ENCODE data around the gene PLEKHA8. TPM values are rescaled to one million over a fixed set of nuclear protein-coding genes. Genes with fewer than 3 reads are reported as not detected.

Gene PLEKHA8
- total RNA-seq, 1 experiment from 2014 or later, result 38.1 TPM

DNA sequence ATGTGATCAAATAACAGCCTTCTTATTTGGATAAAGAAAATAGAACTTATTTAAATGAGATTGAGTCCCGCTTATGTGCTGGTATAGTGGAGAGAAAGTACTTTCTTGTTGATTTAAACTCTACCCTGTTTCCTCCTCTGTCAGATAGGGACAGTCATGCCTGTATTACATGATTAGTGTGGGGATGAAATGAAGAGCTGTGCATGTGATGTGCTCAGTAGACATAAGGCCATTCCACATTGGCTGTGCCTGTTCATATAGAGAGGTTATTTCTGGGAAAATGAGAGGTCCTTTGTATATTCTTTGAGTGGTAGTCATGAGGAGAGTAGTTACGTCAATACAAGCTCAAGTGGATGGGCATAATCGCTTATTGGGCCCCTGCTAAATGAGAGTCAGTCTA is 112.2 kb downstream of the PLEKHA8 start:
- no peaks in the 10 kb centered on the region for H3K36me3 Mint-ChIP-seq
- ATAC-seq, result no peak
- no peak overlapping the region for H3K27ac Mint-ChIP-seq
- H3K9me3 Mint-ChIP-seq, result no peaks in the 10 kb centered on the region
- ChIA-PET CTCF (no interaction called here), POLR2A (no interaction called here)
- 0 out of 2 replicates have a peak, but pooled peaks cover 3% of the 10 kb centered on the region for H3K4me1 Mint-ChIP-seq
- peaks cover 30% of the 10 kb centered on the region for H3K27me3 Mint-ChIP-seq (ENCODE audit: low read depth)
- TF ChIP-seq, protein P1, sequence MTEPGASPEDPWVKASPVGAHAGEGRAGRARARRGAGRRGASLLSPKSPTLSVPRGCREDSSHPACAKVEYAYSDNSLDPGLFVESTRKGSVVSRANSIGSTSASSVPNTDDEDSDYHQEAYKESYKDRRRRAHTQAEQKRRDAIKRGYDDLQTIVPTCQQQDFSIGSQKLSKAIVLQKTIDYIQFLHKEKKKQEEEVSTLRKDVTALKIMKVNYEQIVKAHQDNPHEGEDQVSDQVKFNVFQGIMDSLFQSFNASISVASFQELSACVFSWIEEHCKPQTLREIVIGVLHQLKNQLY (CRISPR knock-in tag; IDR thresholded peaks at IDR 0.05), result no peak
- no peak for TF ChIP-seq FOXP1 (CRISPR knock-in tag; IDR thresholded peaks at IDR 0.05; ENCODE audit: borderline replicate concordance)
- no peak for TF ChIP-seq NR1H2 (CRISPR knock-in tag; IDR thresholded peaks at IDR 0.05)
- TF ChIP-seq, protein P2, sequence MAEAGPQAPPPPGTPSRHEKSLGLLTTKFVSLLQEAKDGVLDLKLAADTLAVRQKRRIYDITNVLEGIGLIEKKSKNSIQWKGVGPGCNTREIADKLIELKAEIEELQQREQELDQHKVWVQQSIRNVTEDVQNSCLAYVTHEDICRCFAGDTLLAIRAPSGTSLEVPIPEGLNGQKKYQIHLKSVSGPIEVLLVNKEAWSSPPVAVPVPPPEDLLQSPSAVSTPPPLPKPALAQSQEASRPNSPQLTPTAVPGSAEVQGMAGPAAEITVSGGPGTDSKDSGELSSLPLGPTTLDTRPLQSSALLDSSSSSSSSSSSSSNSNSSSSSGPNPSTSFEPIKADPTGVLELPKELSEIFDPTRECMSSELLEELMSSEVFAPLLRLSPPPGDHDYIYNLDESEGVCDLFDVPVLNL (CRISPR knock-in tag; IDR thresholded peaks at IDR 0.05; ENCODE audit: borderline replicate concordance, low read depth), result no peak
- TF ChIP-seq NFATC4 (CRISPR knock-in tag; IDR thresholded peaks at IDR 0.05), result no peak
- no peak for DNase-seq (ENCODE audit: low spot score)
- no peak overlapping the region for H3K4me3 Mint-ChIP-seq

GRCh38 chr7:30142710-30143109 is 114.5 kb downstream of the PLEKHA8 start:
- peaks cover 9% of the 10 kb centered on the region for H3K27me3 Mint-ChIP-seq (ENCODE audit: low read depth)
- ATAC-seq (no peak), DNase-seq (ENCODE audit: low spot score) (no peak)
- 0 out of 2 replicates have a peak, but pooled peaks cover 3% of the 10 kb centered on the region for H3K4me1 Mint-ChIP-seq
- ChIA-PET POLR2A (no interaction called here), CTCF (interaction anchor here (0.6 kb wide), 1 partner anchor 201 kb away, joined by 3 read pairs; no protein-coding TSS in a partner anchor)
- no peak overlapping the region for H3K4me3 Mint-ChIP-seq
- H3K9me3 Mint-ChIP-seq, result no peaks in the 10 kb centered on the region
- TF ChIP-seq, protein P3, sequence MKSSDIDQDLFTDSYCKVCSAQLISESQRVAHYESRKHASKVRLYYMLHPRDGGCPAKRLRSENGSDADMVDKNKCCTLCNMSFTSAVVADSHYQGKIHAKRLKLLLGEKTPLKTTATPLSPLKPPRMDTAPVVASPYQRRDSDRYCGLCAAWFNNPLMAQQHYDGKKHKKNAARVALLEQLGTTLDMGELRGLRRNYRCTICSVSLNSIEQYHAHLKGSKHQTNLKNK (CRISPR knock-in tag; IDR thresholded peaks at IDR 0.05), result no peak
- TF ChIP-seq ZNF138 (CRISPR knock-in tag; conservative IDR thresholded peaks at IDR 0.05) (no peak), NFE2L1 (CRISPR knock-in tag; IDR thresholded peaks at IDR 0.05) (no peak), TEAD4 (CRISPR knock-in tag; IDR thresholded peaks at IDR 0.05) (no peak), SMAD3 (CRISPR knock-in tag; IDR thresholded peaks at IDR 0.05; ENCODE audit: borderline replicate concordance) (no peak), ZNF121 (CRISPR knock-in tag; IDR thresholded peaks at IDR 0.05) (no peak), ZBTB43 (CRISPR knock-in tag; IDR thresholded peaks at IDR 0.05) (no peak)
- TF ChIP-seq, protein P1 (CRISPR knock-in tag; IDR thresholded peaks at IDR 0.05), result no peak
- TF ChIP-seq, protein P4, sequence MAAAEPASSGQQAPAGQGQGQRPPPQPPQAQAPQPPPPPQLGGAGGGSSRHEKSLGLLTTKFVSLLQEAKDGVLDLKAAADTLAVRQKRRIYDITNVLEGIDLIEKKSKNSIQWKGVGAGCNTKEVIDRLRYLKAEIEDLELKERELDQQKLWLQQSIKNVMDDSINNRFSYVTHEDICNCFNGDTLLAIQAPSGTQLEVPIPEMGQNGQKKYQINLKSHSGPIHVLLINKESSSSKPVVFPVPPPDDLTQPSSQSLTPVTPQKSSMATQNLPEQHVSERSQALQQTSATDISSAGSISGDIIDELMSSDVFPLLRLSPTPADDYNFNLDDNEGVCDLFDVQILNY (CRISPR knock-in tag; IDR thresholded peaks at IDR 0.05), result no peak
- H3K36me3 Mint-ChIP-seq, result no peaks in the 10 kb centered on the region
- H3K27ac Mint-ChIP-seq, result no peak overlapping the region

DNA sequence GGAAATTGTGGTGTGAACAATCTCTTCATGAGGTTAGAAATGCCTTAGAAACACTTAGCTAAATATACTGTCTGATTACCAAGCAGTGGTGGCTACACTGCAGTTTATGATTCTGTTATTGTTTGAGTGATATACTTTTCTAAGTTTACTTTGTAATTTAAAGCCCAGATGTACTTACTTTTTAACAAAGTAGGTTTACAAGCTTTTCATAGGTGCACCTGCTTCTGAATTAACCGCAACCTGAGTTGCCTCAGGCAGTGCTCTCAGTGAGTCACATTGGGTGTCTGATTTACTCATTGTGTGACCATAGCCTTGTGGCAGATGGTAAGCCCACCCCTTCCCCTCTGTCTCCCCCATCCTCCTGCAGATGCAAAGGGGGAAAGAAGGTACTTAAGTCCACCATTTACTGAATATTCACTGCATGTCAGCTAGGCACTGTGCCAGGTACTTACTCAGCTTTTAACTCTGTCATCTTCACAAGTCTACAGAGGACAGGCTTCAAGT is 115.6 kb downstream of the PLEKHA8 start:
- Mint-ChIP-seq H3K4me3 (no peak overlapping the region), H3K36me3 (no peaks in the 10 kb centered on the region), H3K27me3 (ENCODE audit: low read depth) (no peaks in the 10 kb centered on the region), H3K4me1 (0 out of 2 replicates have a peak, but pooled peaks cover 3% of the 10 kb centered on the region), H3K9me3 (no peaks in the 10 kb centered on the region), H3K27ac (no peak overlapping the region)
- DNase-seq (ENCODE audit: low spot score), result no peak
- TF ChIP-seq, protein P5, sequence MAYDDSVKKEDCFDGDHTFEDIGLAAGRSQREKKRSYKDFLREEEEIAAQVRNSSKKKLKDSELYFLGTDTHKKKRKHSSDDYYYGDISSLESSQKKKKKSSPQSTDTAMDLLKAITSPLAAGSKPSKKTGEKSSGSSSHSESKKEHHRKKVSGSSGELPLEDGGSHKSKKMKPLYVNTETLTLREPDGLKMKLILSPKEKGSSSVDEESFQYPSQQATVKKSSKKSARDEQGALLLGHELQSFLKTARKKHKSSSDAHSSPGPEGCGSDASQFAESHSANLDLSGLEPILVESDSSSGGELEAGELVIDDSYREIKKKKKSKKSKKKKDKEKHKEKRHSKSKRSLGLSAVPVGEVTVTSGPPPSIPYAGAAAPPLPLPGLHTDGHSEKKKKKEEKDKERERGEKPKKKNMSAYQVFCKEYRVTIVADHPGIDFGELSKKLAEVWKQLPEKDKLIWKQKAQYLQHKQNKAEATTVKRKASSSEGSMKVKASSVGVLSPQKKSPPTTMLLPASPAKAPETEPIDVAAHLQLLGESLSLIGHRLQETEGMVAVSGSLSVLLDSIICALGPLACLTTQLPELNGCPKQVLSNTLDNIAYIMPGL (CRISPR knock-in tag; IDR thresholded peaks at IDR 0.05), result no peak
- ChIA-PET POLR2A (interaction anchor here (0.6 kb wide), 1 partner anchor 167 kb away, joined by 3 read pairs; no protein-coding TSS in a partner anchor), CTCF (no interaction called here)
- no peak for ATAC-seq
